Spleen (tissue), 7 donors: ENCODE measurements around the gene CD276.

Experiments used
- POLR2A ChIP-seq, 3 donors: fragments of 450-650 bp; IDR thresholded peaks; one replicate each; pipeline ENCODE4 v1.5.1; 2017; ENCODE audit warnings: antibody characterized with exemption in 3 of 3, mild to moderate bottlenecking in 1 of 3
- POLR2AphosphoS5 ChIP-seq, 3 donors: sonication (generic); formaldehyde crosslinking; IDR thresholded peaks; one replicate each; pipeline ENCODE4 v1.5.1; 2017; ENCODE audit warnings: antibody characterized with exemption in 3 of 3
- TF ChIP-seq, protein P1 (sequence below), 11 experiments: fragments of 200-600 bp in 7 of 11; fragments of 450-650 bp in 4 of 11; sonication (generic) in 4 of 11; IDR thresholded peaks in 8 of 11; conservative IDR thresholded peaks in 3 of 11; 1 replicate in 7 of 11; 2 replicates in 4 of 11; pipeline versions ENCODE4 v1.4.0 to v1.8.0; 2016 to 2021; ENCODE audit warnings: antibody characterized with exemption in 11 of 11, inconsistent platforms in 4 of 11, mild to moderate bottlenecking in 1 of 11
- donor health status: DM: no; HTN: no; CAD: no; lungs with moderate emphysema.
- donor health status: DM: no; HTN: no; CAD: no.
- donor health status: DM: no; HTN: no; CAD: no.

DNA sequence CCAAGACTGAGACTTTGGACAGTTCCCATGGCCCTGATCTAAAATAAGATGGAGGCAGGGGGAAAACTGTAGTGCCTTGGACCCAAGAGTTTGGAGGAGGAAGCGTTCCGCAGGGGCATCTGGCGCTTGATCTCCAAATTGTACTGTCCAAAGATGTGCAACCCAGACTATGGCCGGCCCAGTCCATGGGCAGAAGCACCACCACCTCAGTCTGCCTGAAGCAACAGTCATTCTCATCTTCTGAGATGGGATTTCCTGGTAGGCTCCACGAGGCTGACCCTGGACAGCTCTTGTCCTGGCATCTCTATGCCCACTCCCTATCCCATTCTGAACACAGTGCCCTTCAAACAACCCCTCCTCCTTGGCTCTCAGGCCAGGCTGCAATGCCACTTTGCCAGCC is 65.3 kb downstream of the CD276 start:
- TF ChIP-seq, protein P1, sequence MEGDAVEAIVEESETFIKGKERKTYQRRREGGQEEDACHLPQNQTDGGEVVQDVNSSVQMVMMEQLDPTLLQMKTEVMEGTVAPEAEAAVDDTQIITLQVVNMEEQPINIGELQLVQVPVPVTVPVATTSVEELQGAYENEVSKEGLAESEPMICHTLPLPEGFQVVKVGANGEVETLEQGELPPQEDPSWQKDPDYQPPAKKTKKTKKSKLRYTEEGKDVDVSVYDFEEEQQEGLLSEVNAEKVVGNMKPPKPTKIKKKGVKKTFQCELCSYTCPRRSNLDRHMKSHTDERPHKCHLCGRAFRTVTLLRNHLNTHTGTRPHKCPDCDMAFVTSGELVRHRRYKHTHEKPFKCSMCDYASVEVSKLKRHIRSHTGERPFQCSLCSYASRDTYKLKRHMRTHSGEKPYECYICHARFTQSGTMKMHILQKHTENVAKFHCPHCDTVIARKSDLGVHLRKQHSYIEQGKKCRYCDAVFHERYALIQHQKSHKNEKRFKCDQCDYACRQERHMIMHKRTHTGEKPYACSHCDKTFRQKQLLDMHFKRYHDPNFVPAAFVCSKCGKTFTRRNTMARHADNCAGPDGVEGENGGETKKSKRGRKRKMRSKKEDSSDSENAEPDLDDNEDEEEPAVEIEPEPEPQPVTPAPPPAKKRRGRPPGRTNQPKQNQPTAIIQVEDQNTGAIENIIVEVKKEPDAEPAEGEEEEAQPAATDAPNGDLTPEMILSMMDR (IDR thresholded peaks at IDR 0.05 in 8 of 11, conservative IDR thresholded peaks at IDR 0.05 in 3 of 11) = no peak
- no peak for TF ChIP-seq POLR2A (IDR thresholded peaks at IDR 0.05)
- TF ChIP-seq POLR2AphosphoS5 (IDR thresholded peaks at IDR 0.05) = no peak
